ENCODE measurements around the gene SLC38A3. TPM values are rescaled to one million over a fixed set of nuclear protein-coding genes. Genes with fewer than 3 reads are reported as not detected.
A peak's percentile ranks its signal among the peaks of the same experiment; 100 is the strongest.

The SLC38A3 gene
- total and polyA plus RNA-seq, 9 of the 15 experiments (the other 6 are each of a cell fraction or from before 2014, with no cell fraction given): 0.09 to 0.38 (median 0.16) TPM; not detected in 6

- TF ChIP-seq TRIM25 (IDR thresholded peaks at IDR 0.05; ENCODE audit: borderline replicate concordance): no peak
- TF ChIP-seq TCF3 (CRISPR knock-in tag; IDR thresholded peaks at IDR 0.05): peak; percentile 29; the same call in 1 of the 2 replicates
- TF ChIP-seq CLOCK (CRISPR knock-in tag; IDR thresholded peaks at IDR 0.05; ENCODE audit: borderline replicate concordance): no peak
- no peak for TF ChIP-seq ZNF511 (CRISPR knock-in tag; IDR thresholded peaks at IDR 0.05)
- TF ChIP-seq ARID1B (IDR thresholded peaks at IDR 0.05): no peak
- TF ChIP-seq NFRKB (IDR thresholded peaks at IDR 0.05; ENCODE audit: low read depth): no peak
- peak; percentile 51; the same call in 1 of the 2 replicates for TF ChIP-seq ZNF212 (CRISPR knock-in tag; IDR thresholded peaks at IDR 0.05)
- TF ChIP-seq GMEB1 (CRISPR knock-in tag; IDR thresholded peaks at IDR 0.05): 0 out of 2 replicates have a peak, but pooled peaks have one; percentile 27
- no peak for TF ChIP-seq PURB (CRISPR knock-in tag; IDR thresholded peaks at IDR 0.05; ENCODE audit: low read depth)
- no peak for TF ChIP-seq FOXO4 (CRISPR knock-in tag; IDR thresholded peaks at IDR 0.05)
- TF ChIP-seq TFAP4 (CRISPR knock-in tag; IDR thresholded peaks at IDR 0.05; ENCODE audit: borderline replicate concordance): peak; percentile 64; the same call in 1 of the 2 replicates
- no peak for TF ChIP-seq GTF2A2 (tag; IDR thresholded peaks at IDR 0.05)
- TF ChIP-seq ZNF644 (tag; IDR thresholded peaks at IDR 0.05; ENCODE audit: low read depth): no peak
- TF ChIP-seq PHF21A (IDR thresholded peaks at IDR 0.05; ENCODE audit: borderline replicate concordance, low read depth): no peak
- TF ChIP-seq MCM5 (IDR thresholded peaks at IDR 0.05; ENCODE audit: low read depth): no peak
- TF ChIP-seq KDM4B (IDR thresholded peaks at IDR 0.05; ENCODE audit: borderline replicate concordance in 2 of 2, low read depth in 1 of 2): no peak
- TF ChIP-seq ZBTB8A (IDR thresholded peaks at IDR 0.05; ENCODE audit: partially characterized antibody): no peak
Observed at GRCh38 chr3:50260027-50260941, 55.2 kb downstream of the SLC38A3 start (continued).

Data from K562 (cell line).